ENCODE results near the gene RCL1. TPM values are rescaled to one million over a fixed set of nuclear protein-coding genes. Genes with fewer than 3 reads are reported as not detected.

The RCL1 gene
- total and polyA plus RNA-seq, 2 of the 13 experiments (the other 11 are each of a cell fraction or from before 2014, with no cell fraction given): 22.3 to 31.6 TPM

DNA sequence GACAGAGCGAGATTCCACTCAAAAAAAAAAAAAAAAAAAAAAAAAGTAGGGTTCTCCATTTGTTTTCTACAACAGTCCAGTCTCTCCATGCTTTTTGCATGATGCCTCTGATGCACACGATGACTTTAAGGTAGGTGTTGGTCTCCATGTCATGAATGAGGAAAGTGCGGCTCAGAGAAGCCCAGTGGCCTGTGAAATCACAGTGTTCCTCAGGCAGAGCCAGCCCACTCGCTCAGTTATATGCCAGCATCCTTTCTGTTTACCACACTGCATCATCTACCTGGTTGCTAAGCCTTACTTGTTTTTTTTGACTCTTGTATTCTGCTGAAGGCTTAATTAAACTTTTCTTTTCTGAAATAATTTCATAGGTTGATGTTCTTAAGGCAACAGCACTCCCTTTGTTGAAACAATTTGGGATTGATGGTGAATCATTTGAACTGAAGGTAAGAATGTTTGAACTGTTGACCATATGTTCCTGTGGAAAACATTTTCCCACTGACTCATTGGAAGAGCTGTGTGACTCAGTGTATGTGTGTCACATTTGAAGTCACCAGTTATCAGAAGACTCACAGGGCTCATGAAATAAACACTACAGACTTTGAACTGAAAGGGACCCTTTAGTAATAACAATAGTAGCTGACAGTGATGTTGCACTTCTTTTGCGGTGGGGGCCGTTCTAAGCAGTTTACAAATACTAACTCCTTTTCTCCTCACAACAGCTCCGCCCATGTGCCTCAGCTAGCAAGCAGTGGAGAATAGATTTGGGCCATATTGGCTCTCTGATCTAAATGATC is 40.2 kb downstream of the RCL1 start (continued):
- TF ChIP-seq ZFYVE20 (CRISPR knock-in tag; IDR thresholded peaks at IDR 0.05; ENCODE audit: borderline replicate concordance, low read depth): no peak
- peak; percentile 25; the same call in 1 of the 2 replicates for TF ChIP-seq SP5 (CRISPR knock-in tag; IDR thresholded peaks at IDR 0.05; ENCODE audit: borderline replicate concordance, low read depth)
- TF ChIP-seq, protein P1, sequence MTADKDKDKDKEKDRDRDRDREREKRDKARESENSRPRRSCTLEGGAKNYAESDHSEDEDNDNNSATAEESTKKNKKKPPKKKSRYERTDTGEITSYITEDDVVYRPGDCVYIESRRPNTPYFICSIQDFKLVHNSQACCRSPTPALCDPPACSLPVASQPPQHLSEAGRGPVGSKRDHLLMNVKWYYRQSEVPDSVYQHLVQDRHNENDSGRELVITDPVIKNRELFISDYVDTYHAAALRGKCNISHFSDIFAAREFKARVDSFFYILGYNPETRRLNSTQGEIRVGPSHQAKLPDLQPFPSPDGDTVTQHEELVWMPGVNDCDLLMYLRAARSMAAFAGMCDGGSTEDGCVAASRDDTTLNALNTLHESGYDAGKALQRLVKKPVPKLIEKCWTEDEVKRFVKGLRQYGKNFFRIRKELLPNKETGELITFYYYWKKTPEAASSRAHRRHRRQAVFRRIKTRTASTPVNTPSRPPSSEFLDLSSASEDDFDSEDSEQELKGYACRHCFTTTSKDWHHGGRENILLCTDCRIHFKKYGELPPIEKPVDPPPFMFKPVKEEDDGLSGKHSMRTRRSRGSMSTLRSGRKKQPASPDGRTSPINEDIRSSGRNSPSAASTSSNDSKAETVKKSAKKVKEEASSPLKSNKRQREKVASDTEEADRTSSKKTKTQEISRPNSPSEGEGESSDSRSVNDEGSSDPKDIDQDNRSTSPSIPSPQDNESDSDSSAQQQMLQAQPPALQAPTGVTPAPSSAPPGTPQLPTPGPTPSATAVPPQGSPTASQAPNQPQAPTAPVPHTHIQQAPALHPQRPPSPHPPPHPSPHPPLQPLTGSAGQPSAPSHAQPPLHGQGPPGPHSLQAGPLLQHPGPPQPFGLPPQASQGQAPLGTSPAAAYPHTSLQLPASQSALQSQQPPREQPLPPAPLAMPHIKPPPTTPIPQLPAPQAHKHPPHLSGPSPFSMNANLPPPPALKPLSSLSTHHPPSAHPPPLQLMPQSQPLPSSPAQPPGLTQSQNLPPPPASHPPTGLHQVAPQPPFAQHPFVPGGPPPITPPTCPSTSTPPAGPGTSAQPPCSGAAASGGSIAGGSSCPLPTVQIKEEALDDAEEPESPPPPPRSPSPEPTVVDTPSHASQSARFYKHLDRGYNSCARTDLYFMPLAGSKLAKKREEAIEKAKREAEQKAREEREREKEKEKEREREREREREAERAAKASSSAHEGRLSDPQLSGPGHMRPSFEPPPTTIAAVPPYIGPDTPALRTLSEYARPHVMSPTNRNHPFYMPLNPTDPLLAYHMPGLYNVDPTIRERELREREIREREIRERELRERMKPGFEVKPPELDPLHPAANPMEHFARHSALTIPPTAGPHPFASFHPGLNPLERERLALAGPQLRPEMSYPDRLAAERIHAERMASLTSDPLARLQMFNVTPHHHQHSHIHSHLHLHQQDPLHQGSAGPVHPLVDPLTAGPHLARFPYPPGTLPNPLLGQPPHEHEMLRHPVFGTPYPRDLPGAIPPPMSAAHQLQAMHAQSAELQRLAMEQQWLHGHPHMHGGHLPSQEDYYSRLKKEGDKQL (CRISPR knock-in tag; IDR thresholded peaks at IDR 0.05; ENCODE audit: low read depth): 0 out of 2 replicates have a peak, but pooled peaks have one; percentile 15
- TF ChIP-seq, protein P2, sequence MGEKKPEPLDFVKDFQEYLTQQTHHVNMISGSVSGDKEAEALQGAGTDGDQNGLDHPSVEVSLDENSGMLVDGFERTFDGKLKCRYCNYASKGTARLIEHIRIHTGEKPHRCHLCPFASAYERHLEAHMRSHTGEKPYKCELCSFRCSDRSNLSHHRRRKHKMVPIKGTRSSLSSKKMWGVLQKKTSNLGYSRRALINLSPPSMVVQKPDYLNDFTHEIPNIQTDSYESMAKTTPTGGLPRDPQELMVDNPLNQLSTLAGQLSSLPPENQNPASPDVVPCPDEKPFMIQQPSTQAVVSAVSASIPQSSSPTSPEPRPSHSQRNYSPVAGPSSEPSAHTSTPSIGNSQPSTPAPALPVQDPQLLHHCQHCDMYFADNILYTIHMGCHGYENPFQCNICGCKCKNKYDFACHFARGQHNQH (CRISPR knock-in tag; IDR thresholded peaks at IDR 0.05): peak; percentile 18; the same call in 1 of the 2 replicates
- TF ChIP-seq KDM5B (CRISPR knock-in tag; IDR thresholded peaks at IDR 0.05; ENCODE audit: borderline replicate concordance): no peak
- TF ChIP-seq NFIC (IDR thresholded peaks at IDR 0.05; ENCODE audit: low read length): peak; percentile 24; the same call in 1 of the 2 replicates
- TF ChIP-seq POGZ (CRISPR knock-in tag; IDR thresholded peaks at IDR 0.05): 0 out of 2 replicates have a peak, but pooled peaks have one; percentile 41
- TF ChIP-seq SOX13 (IDR thresholded peaks at IDR 0.05): no peak
- peak in 1 of 2 experiments; percentile 75; a peak in 2 of 4 replicates for TF ChIP-seq SOX13 (CRISPR knock-in tag; conservative IDR thresholded peaks at IDR 0.05 in 1 of 2, IDR thresholded peaks at IDR 0.05 in 1 of 2)
- no peak for TF ChIP-seq ARHGAP35 (CRISPR knock-in tag; IDR thresholded peaks at IDR 0.05; ENCODE audit: borderline replicate concordance)
- peak; percentile 67; the same call in 1 of the 2 replicates for TF ChIP-seq ZBTB21 (CRISPR knock-in tag; IDR thresholded peaks at IDR 0.05)
- TF ChIP-seq, protein P3, sequence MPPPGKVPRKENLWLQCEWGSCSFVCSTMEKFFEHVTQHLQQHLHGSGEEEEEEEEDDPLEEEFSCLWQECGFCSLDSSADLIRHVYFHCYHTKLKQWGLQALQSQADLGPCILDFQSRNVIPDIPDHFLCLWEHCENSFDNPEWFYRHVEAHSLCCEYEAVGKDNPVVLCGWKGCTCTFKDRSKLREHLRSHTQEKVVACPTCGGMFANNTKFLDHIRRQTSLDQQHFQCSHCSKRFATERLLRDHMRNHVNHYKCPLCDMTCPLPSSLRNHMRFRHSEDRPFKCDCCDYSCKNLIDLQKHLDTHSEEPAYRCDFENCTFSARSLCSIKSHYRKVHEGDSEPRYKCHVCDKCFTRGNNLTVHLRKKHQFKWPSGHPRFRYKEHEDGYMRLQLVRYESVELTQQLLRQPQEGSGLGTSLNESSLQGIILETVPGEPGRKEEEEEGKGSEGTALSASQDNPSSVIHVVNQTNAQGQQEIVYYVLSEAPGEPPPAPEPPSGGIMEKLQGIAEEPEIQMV (CRISPR knock-in tag; IDR thresholded peaks at IDR 0.05; ENCODE audit: low read depth): no peak
- TF ChIP-seq GATAD2A (CRISPR knock-in tag; IDR thresholded peaks at IDR 0.05): peak; percentile 81
- peak; percentile 75; the same call in 1 of the 2 replicates for TF ChIP-seq JUN (CRISPR knock-in tag; IDR thresholded peaks at IDR 0.05)
- 0 out of 2 replicates have a peak, but pooled peaks have one; percentile 18 for TF ChIP-seq SMAD3 (CRISPR knock-in tag; IDR thresholded peaks at IDR 0.05)
- TF ChIP-seq JUNB (CRISPR knock-in tag; IDR thresholded peaks at IDR 0.05; ENCODE audit: borderline replicate concordance): peak; percentile 74; the same call in 1 of the 2 replicates
- peak; percentile 43 for TF ChIP-seq TEAD3 (CRISPR knock-in tag; optimal IDR thresholded peaks at IDR 0.05; ENCODE audit: borderline replicate concordance)
- peak; percentile 49; the same call in 1 of the 2 replicates for TF ChIP-seq CREM (IDR thresholded peaks at IDR 0.05)
- no peak for TF ChIP-seq CREM (CRISPR knock-in tag; IDR thresholded peaks at IDR 0.05)

All from HepG2 (cell line).